GM18868 (cell line): ENCODE measurements around the gene AKAP10.
"Not testable (repeated sequence)": the region's sequence is repeated elsewhere in the genome, so short reads cannot be mapped to it uniquely, and the experiment has no call there.

Experiments
- ATAC-seq: cut with Tn5 transposase; IDR thresholded peaks from one replicate; pipeline ENCODE4 v1.9.1; 2021; ENCODE audit warnings: mild to moderate bottlenecking, moderate library complexity; ENCODE audit not compliant: unreplicated experiment

Gene AKAP10

DNA sequence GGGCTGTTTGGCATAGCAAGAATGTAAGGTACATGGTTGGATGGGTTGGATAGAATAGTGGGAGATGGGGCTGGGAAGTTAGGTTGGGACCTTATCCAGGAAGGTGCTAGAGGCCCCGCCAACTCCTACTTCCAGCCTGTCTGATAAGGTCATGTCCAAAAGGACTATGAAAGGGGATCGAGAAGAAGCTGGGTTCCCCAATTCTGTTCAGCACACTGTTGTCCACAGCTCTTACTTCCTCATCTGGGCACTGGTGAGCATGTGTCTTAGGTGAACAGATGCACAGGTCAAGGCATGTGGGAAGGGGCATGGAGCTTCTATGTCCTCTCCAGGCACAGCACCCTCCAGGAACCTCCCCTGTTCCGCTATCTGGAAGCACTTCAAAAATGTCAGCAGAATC is 104.3 kb downstream of the AKAP10 start:
- no peak for ATAC-seq

GRCh38 chr17:19868079-19868395 is 109.6 kb downstream of the AKAP10 start:
- no peak for ATAC-seq

GRCh38 chr17:19867329-19868078 is 110.1 kb downstream of the AKAP10 start, which contains the start of gene ULK2:
TSS of gene ULK2 (minus strand) at chr17:19867936. CDS start at chr17:19867417, 519 bp downstream.
- ATAC-seq: peak; percentile 63

GRCh38 chr17:19867079-19867328 is 110.6 kb downstream of the AKAP10 start:
- peak; percentile 59 for ATAC-seq

- no peak for ATAC-seq
Observed at GRCh38 chr17:19865021-19865420, 112.6 kb downstream of the AKAP10 start.

GRCh38 chr17:19860647-19861177 is 116.9 kb downstream of the AKAP10 start:
- not testable (repeated sequence) for ATAC-seq

- no peak for ATAC-seq
Observed at GRCh38 chr17:19857640-19858039, 120.0 kb downstream of the AKAP10 start.
